HG02852 (cell line): ENCODE data around the gene GALR2.

Experiments used
- ATAC-seq: cut with Tn5 transposase; IDR thresholded peaks from one replicate; pipeline ENCODE4 v1.9.1; 2021; ENCODE audit warnings: mild to moderate bottlenecking, moderate library complexity; ENCODE audit not compliant: unreplicated experiment

Gene GALR2

DNA sequence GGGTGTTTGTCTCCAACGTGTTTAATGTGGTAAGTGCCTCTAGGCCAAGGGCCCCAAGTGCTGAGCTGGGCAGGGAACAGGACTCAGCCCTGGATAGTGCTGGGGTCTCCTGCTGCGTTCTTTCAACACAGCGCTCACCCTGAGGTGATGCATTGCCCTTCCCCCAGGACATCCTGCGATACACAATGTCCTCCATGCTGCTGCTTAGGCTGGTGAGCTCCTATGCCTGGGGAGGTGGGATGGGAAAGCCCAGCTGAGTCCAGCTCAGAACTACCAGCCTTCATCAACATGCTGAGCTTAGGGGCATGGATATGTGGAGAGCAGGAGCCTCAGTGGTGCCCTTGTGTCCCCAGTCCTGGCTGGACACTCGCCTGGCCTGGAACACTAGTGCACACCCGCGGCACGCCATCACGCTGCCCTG is 5.0 kb downstream of the GALR2 start:
- no peak for ATAC-seq

DNA sequence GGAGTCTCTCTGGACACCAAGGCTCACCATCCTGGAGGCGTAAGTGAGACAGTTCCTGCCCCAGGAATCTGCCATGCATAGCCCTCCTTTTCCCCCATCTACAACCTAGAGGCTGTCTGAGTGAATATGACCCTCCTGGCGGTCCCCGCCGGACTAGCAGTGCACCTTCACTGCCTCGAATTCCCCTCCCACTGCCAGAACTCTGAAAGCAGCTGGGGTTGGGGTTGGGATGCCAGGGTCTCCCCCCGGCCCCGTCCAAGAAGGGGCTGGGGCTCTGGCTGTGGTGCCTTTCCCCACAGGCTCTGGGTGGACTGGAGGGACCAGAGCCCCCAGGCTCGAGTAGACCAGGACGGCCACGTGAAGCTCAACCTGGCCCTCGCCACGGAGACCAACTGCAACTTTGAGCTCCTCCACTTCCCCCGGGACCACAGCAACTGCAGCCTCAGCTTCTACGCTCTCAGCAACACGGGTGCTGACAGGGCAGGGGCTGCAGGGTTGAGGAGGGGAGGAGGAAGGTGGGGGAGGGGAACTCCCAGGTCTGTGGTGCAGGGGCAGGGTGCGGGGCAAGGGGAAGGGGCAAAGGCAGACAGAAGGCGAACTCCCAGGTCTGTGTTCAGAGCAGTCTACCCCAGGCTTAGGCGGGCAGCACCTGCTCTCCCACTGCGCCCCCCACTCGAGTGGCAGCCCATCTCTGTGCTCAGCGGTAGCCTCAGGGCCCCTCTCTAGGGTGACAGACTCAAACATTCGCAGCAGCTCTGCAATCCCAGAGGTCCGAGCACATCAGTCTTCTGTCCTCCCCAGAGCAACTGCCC is 5.6 kb downstream of the GALR2 start:
- ATAC-seq: no peak

DNA sequence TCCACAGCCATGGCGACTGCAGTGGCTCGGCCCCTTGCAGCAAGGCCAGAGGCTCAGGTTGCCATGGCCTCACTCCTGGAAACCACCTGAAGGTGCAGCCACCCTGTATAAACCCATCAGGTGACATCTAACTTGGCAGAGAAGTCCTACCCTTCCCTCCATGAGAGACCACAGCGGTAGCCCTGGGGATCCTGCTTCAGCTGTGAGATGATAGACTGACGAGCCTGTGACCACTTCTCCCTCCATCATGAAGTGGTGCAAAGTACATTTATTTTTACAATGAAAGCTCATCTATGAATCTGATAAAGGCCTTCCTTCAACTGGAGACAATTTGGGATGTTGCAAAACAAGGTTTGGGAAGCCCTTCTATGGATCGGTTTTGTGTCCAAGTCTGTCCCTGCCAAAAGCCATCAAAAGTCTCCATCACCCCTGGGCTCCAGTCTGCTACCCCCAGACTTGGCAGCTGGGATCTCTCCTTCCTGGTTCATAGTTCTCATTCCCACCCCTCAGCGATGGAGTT is 6.2 kb downstream of the GALR2 start:
- ATAC-seq: no peak

DNA sequence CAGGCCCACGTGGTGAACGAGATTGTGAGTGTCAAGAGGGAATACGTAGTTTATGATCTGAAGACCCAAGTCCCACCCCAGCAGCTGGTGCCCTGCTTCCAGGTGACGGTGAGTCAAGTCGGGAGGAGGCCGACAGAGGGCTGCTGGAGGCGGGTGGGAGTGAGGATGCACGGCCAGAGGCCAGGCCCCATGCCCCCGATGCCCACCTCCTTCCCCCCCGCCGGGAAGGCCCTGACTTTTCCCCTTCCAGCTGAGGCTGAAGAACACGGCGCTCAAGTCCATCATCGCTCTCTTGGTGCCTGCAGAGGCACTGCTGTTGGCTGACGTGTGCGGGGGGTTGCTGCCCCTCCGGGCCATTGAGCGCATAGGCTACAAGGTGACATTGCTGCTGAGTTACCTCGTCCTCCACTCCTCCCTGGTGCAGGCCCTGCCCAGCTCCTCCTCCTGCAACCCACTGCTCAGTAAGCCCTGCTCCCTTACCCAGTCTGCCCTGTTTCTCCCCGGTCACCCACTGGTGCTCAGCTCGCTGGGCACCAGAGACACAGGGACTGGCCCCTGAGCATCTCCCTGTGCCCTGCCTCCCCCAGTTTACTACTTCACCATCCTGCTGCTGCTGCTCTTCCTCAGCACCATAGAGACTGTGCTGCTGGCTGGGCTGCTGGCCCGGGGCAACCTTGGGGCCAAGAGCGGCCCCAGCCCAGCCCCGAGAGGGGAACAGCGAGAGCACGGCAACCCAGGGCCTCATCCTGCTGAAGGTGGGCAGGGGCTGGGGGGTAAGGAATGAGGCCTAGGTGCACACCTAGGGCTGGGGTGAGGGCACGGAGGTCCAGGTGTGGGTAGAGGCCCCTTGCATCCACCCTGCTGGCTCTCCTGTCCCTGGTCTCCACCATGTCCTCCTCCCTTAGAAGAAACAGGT is 7.0 kb downstream of the GALR2 start:
- no peak for ATAC-seq

DNA sequence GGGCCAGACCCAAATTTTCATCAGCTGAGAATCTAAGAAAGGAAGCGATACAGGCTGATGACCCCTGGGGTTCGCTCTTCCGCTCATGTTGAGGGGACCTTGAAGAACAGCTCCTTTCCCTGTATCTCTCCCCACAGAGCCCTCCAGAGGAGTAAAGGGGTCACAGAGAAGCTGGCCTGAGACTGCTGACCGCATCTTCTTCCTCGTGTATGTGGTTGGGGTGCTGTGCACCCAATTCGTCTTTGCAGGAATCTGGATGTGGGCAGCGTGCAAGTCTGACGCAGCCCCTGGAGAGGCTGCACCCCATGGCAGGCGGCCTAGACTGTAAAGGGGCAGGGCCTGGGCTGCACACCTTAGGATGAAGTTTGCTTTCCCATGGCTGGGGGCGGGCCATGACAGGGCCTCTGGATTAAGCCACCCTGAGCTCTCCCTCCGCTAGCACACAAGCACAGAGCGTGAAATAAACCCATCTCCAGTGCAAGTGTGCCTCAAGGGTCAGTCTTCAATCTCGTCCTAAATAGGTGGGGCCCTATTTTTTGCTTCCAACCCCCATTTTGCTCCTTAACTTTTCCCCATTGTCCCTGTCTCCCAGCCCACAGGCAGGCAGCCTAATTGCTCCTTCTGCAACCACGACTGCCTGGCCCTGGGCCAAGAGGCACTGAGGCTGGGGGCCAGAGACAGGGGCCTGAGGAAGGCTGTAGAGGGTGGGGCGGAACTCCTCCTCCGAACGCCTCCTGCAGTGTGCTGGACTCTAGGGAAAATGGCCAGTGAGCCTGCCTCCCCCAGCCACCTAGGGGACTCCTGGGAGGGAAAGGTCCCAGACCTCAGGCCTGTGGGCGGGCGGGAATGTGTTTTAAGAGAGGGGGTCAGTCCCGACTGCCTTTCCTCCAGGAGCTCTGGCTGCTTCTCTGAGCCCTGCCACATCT is 8.0 kb downstream of the GALR2 start:
- no peak for ATAC-seq

DNA sequence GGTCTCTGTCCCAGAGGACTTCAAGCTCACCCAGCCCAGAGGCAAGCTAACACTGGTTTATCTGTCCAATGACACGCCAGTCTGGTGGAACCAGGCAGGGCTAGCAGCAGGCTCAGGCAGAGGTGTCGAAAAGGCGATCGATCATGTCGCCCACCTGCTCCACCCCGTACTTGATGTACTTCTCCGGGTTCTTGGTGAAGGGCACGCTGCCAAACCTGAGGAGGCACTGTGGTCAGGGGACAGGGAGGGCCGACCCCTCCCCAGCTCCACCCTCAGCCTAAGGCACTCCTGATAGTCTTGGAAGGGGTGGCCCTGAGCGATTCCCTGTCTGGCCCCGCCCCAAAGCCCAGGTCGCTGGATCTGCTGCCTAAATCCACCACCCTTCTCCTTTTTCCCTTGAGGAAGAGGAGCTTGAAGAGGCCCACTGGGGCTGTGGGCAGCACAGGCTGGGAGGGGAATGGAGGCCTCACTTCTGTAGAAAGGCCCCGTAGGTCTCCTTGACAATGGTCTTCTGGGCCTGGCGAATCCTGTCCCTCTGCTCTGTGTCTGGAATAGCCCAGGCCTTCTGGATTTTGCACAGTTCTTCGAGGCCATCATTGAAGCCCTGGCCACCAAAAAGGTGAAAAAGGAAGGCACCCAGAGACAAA is 9.1 kb downstream of the GALR2 start:
- no peak for ATAC-seq

DNA sequence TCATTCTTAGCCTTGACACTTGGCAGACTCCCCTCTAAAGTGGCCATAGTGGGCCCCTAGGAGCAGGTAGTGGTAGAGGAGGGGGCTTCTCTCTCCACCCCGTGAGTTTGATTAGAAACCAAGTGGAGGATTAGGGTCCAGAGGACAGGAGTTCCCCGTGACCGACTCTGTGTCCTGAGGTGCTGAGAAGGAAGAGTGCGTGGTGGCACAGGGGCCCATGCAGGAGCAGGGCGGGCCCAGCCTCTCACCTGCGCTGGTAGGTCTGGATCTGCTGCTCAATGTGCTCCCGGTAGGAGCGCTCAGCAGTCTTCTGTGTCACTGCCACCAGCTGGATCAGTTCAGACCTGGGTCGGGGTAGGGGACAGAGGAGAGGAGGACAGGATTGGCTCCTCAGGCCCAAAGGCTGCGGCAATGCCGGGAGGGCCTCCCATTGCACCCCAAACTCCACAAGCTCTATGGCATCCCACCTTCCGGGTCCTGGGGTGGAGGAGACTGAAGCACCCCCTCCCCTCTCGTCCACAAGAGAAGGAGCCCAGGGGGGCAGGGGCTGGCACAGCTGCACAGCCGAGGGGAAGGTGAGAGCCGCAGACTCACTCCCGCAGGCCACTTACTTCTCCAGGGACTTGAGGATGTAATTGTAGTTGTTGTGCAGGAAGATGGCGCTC is 10.6 kb downstream of the GALR2 start:
- no peak for ATAC-seq

DNA sequence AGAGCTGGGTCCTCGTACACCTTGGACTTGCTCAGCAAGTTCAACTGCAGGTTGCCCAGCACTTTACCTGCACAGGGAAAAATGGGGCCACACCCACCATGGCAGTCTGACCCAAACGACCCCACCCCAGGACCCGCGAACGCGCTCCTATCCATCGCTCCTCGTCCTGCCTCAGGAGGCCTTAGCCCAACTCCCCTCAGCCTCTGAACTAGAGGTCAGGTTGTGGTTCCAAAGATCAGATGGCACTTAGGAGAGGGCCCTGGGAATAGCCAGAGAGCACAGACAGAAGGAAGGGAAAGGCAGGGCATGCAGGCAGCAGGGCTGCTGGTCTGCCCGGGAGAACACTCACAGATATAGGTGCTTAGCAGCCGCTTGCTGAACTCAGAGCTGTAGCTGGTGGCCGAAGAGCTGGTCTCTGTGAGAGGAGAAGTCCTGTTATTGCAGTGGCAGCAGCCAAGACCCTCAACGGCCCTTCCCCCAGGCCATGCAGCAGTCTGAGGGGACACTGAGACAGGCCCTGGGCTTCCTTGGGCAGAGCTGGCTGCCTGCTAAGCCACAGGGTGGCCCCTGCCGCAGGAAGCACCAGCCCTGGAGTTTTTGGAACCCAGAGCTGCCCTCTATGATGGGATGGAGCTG is 11.3 kb downstream of the GALR2 start:
- no peak for ATAC-seq

DNA sequence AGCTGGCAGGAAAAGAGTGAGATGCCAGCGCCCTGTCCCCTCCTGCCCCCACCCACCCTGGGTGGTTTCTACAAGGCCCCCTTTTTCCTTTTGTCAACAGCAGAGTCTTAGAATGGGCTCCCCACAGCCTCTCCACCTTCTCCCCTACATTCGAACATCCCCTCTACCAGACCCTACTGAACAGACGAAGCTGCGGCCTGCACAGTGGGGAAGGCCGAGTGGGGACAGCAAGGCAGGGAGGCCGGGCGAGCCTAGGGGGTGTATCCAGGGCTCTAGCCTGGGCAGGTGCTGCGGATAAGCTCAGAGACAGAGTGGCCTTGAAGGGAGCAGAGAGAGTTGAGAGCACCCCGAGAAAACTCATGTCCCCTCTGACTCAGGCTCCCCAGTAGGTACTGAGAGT is 11.8 kb downstream of the GALR2 start:
- ATAC-seq: no peak

DNA sequence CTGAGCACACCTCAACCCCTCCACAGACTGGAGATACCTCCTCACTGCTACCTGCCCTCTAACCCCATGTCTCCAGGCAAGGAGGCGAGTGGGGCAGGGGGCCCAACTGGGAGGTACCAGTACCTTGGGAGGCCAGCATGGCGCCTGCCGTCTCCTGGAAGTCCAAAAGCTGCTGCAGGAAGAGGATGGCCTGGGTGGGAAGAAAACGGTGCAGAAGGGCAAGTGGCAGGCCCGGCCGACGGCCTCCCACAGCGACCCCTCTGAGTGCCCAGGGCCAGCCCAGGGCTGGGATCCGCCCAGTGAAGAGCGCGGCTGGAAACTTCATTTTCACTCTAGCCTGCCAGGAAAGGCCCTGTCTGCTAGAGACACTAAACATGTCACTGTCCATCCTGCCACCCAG is 12.9 kb downstream of the GALR2 start:
- ATAC-seq: no peak

DNA sequence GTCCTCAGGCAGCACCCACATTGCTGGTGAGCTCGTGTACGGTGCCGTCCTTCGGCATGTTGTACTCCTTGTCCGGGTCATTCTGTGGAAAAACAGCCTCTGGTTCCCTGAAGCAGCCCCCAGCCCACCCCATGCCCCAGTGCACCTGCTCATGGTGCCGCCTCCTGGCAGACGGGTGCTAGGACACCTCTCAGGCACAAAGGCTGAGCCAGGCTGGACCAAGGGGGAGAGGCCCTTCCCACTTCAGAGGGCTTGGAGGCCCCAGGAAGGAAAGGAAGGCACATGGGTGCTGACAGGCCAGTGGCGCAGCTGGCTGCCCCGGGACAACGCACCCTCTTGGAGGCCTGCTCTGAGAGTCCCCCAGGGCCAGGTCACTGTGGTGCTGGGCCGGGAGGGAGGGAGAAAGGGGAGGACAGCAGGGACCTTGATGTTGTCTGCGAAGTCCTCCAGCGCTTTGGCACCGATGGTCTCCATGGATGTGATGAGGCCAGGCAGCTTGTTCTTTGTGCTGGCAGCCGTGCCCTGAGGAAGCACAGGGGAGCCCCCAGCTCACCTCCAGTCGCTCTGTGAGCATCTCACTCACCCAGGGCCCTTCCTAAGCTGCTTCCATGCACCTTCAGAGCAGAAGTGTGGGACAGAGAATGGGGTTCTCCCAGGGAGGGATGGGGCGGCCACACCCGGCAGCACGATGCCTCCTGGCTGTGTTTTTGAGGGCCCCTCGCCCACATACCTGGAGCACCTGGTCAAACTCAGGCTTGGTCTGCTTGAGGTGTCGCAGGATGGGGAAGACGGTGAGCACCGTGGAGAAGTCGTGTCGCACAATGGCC is 13.7 kb downstream of the GALR2 start:
- ATAC-seq: no peak

DNA sequence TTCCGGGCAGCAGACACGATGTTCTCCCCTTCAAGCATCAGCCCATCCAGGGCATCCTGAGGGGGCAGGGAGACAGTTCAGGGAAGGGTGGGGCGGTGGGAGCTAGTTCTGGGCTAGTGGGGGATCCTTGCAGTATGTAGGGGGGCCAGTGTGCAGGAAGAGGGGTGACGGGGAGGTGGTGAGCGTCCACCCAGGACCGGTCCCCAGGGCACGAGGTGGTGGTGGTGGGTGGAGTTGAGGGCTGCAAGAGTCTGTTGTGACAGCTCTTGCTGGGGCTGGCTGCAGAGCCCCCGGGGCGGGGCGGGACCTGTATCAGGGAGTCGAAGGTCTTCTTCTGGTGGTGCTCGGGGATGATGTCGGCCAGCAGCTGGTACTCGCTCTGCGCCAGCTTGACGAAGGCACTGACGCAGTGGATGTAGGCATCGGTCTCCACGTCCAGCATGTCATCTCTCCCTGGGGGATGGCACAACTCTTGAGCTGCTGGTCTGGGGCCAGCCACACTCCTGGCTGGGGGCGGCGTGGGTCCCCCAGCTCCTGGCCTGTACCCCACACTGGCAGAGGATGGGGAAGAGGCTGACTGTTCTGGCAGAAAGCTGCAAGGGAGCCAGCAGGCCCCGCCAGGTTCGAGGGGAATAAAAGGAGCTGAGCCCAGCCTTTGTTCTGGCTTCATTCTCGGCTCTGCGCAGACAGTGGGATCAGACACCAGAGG is 14.4 kb downstream of the GALR2 start:
- ATAC-seq: no peak

DNA sequence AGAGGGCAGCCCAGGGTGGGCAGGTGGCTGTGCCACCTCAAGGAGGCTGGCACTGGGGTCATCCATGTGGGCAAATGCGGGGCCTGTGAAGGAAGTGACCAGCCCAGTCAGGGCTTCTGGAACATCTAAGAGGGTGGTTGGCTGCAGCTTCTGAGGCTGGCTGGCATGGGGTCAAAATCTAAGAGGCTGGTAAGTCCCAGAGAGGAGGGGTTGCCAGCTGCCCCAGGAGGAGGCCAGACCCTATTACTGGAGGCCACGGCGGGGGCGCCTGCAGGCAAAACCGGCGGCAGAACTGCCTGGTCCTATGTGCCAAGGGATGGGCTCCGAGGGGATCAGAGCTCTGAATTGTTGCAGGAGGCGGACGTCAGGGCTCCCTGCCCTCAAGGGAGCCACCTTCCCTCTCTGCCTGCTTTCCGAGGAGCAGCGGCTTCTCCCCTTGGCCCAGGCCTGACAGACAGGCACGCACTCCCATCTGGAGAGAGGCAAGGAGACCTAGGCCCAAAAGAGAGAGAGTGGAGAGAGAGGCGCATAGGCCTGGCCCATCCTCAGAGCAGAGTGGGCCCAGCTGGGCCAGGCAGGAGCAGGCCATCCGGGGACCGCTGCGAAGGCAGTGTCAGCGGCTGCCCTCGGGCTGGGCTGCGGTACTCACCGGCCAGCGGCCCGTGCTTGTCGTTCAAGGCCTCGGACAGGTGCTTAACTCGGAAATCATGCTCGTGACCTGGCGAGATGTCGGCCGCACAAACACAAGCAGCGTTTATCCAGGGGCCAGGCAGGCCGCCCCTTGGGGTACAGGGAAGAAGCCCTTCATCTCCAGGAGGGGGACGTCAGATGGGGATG is 15.3 kb downstream of the GALR2 start:
- no peak for ATAC-seq

DNA sequence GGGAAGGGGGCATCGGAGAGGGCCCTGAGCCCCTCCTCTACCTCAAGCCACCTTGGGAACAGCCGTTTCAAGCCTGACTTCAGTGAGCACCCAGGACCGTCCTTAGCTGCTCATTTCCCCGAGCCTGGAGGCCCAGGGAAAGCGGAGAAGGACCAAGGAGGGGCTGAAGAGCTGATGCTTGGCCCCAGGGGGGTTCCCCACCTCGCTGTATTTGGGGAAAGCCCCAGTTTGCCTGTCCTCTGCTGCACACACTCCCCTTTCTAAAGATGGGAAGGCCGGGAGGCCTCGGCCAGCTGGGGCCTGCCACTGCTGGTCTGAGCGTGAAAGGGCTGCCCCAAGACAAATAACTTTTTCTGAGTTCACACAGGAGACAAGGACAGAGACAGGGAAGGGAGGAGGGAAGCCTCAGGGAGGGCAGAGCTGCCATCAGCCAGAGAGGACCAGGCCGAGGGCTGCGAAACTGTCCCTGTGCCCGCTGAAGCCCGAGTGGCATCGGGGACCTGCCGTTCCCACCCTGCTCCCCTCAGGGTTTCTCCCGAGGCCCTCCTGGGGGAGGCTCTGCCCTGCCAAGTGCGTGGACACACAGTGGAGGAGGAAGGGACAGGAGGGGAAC is 16.0 kb downstream of the GALR2 start:
- no peak for ATAC-seq

DNA sequence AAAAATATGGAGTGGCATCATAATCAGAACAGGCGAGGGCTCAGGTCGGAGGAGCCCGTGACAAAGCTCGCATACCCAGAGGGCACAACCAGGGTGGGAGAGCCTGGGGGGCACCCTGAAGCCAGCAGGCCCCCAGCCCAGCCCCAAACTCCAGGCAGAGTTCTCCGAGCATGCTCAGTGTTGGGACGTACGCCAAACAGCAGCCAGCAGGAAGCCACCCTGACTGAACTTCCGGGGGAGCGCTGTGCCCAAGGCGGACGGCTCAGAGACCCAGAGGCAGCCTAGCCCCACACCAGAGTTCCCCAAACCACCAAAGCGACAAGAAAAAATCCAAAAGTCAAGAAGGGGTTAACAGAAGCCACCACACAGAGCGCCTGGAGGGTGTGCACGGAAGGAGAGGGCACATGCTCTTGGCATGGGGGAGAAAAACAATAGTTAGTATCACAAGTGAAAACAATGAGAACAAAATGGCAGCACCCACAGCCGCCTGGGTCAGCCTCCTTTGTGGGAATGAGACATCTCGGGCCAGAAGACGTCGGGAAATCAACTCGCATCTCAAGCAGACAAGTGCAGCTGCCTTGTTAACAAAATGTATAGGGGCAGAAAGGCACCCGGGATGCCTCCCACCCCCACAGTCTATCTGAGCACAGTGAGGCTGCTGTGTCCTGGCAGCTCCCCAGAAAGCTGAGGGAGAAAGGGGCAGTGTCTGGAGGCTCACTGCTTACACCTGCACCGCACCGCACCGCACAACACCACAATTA is 17.1 kb downstream of the GALR2 start:
- no peak for ATAC-seq
